COLO668 (cell line): Measurements from ENCODE around the gene HOGA1.
"Not testable (repeated sequence)": the region's sequence is repeated elsewhere in the genome, so short reads cannot be mapped to it uniquely, and the experiment has no call there.

Experiments
- DNase-seq: peaks from one replicate; lab custom pipeline; 2025; ENCODE audit not compliant: unreplicated experiment; lab: John Stamatoyannopoulos, UW

The HOGA1 gene

DNA sequence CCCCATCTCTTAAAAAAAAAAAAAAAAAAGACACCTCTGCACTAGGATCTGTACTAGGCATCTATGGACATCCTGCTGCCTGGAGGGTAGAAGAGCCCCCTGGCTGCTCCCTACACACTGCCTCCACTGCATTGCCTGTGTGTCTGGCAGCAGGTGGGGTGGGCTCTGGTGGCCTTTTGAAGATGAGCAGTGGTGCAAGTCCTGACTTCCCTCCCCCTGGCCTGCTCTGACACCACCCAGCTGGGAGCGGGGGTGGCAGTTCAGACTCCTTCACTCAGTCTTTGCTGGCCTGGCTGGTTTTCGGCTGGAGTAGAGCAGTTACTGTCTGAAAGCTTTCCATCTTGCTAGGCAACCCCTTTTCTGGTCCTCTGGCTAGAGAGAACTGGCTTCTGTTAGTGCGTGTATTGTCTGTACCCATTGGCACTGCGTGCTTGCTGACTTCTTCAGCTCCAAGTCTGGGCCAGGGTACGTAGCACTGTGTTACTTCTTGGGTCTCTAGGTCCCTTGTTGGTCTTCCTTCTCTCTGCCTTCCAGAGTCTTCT lies 23.0 kb downstream of the HOGA1 start:
- DNase-seq: no peak

GRCh38 chr10:97608991-97609561 lies 24.9 kb downstream of the HOGA1 start:
- no peak for DNase-seq

GRCh38 chr10:97611473-97611872 lies 27.3 kb downstream of the HOGA1 start:
- DNase-seq: no peak

DNA sequence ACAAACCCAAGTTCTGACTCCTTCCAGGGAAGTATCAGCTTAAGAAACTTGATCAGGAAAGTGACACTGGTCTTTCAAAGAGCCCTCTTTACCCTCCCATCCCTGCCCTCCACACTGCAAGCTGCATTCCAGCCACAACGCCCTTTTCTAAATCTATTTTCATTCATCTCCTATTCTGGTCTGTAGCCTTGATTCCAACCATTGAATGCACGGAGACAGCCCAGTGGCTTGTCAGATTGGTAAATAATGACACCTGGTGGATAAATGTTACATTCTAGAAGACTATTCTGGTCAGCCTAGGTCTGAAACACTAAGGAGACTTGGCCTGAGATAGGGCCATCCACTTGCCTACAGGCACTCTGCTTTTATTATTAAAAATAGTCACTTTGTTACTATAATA lies 28.2 kb downstream of the HOGA1 start:
- DNase-seq: peak; percentile 1

- DNase-seq: no peak
Observed at GRCh38 chr10:97618285-97618684, 34.1 kb downstream of the HOGA1 start.

GRCh38 chr10:97618733-97619132 lies 34.5 kb downstream of the HOGA1 start:
- DNase-seq: no peak

- DNase-seq: no peak
Observed at GRCh38 chr10:97623277-97623676, 39.1 kb downstream of the HOGA1 start.

DNA sequence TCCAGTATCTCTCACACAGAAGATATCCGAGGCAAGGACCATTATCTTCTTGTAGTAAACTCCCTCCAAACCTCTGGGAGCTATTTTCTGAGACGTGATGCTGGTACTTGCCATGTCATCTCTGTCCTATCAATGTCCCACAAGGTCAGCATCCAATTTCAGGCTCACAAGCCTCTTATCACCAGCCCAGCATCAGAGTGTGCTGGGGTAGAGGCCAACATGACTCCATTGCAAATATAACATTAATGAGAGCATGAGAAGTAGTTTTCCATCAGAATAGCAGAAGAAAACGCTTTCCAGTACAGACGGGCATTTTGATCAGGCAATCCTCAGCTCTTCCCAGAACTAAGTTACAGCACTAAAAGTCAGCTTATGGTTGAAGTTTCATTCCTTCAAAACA lies 43.5 kb downstream of the HOGA1 start:
- no peak for DNase-seq

DNA sequence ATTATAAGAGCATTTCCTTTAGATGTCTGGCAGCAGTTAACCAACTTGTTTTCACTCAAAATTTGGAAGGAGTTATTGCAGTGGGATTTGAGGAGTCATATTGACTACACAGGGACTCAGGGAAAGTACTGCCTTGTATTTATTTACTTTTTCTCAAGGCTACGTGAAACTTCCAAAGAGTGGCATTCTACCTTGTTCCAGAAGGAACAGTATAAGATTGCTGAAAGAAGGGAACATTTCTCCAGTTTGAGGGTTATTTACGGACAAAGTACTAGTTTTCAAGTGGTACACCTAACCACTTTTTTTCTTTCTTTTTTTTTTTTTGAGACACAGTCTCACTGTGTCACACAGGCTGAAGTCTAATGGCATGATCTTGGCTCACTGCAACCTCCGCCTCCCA lies 44.0 kb downstream of the HOGA1 start:
- no peak for DNase-seq

GRCh38 chr10:97629289-97629688 lies 45.1 kb downstream of the HOGA1 start:
- no peak for DNase-seq

DNA sequence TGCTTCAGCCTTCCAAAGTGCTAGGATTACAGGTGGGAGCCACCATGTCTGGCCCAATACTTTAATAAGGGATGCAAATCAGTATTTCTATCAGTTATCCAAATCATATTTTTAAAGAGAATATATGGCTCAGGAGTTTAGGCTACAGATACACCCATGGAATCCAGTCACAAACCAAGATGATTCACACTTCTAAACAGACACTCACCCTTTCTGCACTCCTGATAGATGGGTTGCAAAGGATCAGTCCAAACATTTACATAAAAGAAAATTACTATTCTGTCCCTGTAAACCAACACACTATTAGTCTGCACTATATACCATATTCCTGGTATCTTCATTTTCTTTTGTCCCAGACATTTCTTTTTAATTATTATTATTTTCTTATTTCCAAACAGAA lies 46.9 kb downstream of the HOGA1 start:
- no peak for DNase-seq

- DNase-seq: peak; percentile 88
Observed at GRCh38 chr10:97632949-97633884, 49.0 kb downstream of the HOGA1 start, which contains the start of gene MORN4. MORN4 (minus strand) TSS chr10:97633500; CDS start chr10:97619653, 13,847 bp downstream.

GRCh38 chr10:97633921-97634320 lies 49.7 kb downstream of the HOGA1 start:
- DNase-seq: no peak

- DNase-seq: no peak
Observed at GRCh38 chr10:97635577-97635976, 51.4 kb downstream of the HOGA1 start.

DNA sequence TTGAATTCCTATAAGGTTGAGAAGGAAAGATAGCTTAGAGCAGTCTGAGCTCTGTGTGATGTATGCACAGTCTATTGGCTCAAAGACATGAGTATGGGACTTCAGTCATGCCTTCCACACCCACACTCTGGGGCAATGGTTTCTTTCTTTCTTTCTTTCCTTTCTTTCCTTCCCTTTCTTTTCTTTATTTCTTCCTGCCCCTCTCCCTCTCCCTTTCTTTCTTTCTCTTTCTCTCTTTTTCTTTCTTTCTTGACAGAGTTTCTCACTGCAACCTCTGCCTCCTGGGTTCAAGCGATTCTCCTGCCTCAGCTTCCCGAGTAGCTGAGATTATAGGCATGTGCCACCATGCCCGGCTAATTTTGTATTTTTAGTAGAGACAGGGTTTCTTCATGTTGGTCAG lies 54.9 kb downstream of the HOGA1 start:
- DNase-seq: not testable (repeated sequence)

DNA sequence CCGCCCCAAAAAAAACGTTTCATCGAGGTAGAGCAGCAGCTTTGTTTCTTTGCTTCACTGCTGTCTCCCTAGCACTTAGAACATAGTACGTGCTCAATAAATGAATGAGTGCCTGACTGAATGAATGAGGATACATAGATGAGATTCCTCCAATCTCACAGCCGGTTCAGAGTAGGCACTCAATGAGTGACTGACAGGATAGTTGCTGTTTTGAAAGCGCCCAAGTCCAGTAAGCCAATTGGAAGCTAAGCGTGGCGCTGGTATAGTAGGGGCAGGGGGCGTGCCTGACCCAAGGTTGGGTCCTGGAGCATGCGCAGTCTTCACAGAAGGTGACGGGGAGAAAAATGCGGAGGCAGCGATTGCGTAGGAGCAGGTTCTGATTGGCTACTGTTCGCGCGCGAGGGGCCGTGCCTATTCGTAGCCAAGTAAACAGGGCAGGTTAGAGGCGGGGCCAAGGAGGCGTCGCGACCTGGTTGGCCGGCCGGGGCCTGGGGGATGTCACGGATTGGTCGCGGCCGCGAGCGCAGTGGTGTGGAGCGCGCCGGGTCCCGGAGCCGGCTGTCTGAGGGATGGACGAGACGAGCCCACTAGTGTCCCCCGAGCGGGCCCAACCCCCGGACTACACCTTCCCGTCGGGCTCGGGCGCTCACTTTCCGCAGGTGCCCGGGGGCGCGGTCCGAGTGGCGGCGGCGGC lies 56.1 kb downstream of the HOGA1 start, which contains the start of gene PI4K2A:
Gene PI4K2A (plus strand): TSS at position 498 of the 694 bp plus-strand sequence. CDS start 72 bp downstream, at position 570.
- peak; percentile 96 for DNase-seq

- no peak for DNase-seq
Observed at GRCh38 chr10:97640868-97641811, 57.0 kb downstream of the HOGA1 start.

DNA sequence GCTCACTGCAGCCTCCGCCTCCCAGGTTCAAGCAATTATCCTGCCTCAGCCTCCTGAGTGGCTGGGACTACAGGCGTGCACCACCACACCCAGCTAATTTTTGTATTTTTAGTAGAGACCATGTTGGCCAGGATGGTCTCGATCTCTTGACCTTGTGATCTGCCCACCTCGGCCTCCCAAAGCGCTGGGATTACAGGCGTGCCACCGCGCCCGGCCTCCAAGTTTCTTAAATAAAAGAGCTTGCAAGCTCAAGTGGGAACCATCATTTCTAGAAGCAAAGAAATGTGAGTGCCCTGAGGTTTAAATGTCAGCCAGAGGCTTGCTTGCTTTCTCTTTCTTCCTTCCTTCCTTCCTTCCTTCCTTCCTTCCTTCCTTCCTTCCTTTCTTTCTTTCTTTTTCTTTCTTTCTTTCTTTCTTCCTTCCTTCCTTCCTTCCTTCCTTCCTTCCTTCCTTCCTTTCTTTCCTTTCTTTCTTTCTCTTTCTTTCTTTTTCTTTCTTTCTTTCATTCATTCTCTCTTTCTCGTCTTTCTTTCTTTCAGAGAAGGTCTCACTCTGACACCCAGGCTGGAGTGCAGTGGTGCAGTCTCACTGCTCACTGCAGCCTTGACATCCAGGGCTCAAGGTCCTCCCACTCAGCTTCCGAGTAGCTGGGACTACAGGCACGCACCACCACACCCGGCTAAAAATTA lies 58.4 kb downstream of the HOGA1 start:
- not testable (repeated sequence) for DNase-seq

DNA sequence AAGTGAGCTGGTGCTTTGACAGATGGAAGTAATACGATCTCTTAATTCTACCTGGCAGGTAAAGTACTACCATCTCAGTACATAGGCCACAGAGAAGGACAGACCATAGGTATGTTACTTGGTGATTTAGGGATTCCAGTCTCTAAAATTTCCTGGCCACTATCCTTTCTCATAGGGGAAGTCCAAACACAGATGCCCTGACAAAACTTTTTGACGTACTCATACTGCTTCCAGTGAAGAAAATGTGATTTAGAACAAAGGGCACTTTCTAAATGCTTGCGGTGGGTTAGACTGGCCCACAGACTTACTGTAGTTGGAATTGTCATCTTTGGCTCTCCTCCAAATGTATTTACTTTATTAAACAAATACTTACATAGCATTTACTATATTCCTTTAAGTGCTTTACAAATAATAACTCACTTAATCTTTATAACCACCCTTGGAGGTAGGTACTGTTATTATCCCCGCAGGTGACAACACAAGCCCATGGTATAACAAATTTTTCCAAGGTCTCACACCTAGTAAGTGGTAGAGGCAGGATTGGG lies 59.3 kb downstream of the HOGA1 start:
- DNase-seq: no peak
